Uterus (tissue), 4 donors: ENCODE data around the gene ST6GALNAC3. TPM values are rescaled to one million over a fixed set of nuclear protein-coding genes. Genes with fewer than 3 reads are reported as not detected.

Experiments
- DNase-seq, 2 donors: peaks; one replicate each; pipeline ENCODE4 v3.0.0-alpha.2; 2019 to 2020
- H3K27ac ChIP-seq, 2 donors: fragments of 200-600 bp; sonication (generic); 1 replicate in 1 of 2; 2 replicates in 1 of 2; pipeline ENCODE4 v1.5.1; 2016 to 2018
- H3K27me3 ChIP-seq, 2 donors: fragments of 200-600 bp; sonication (generic); one replicate each; pipeline ENCODE4 v1.5.1; 2018 to 2019; ENCODE audit warnings: control low read depth in 1 of 2
- H3K36me3 ChIP-seq, 2 donors: fragments of 200-600 bp; sonication (generic); one replicate each; pipeline ENCODE4 v1.5.1; 2019; ENCODE audit warnings: control low read depth in 1 of 2
- H3K4me1 ChIP-seq, 2 donors: fragments of 200-600 bp; sonication (generic); one replicate each; pipeline ENCODE4 v1.5.1; 2018 to 2019; ENCODE audit warnings: control low read depth in 1 of 2
- H3K4me3 ChIP-seq, 2 donors: fragments of 200-600 bp; sonication (generic); 1 replicate in 1 of 2; 2 replicates in 1 of 2; pipeline ENCODE4 v1.5.1; 2018 to 2019; ENCODE audit warnings: mild to moderate bottlenecking in 1 of 2
- H3K9me3 ChIP-seq, 2 donors: fragments of 200-600 bp; sonication (generic); one replicate each; pipeline ENCODE4 v1.5.1; 2019; ENCODE audit warnings: control low read depth in 1 of 2
- POLR2A ChIP-seq, 2 donors: fragments of 450-650 bp; IDR thresholded peaks; one replicate each; pipeline ENCODE4 v1.6.1; 2016; ENCODE audit warnings: antibody characterized with exemption in 2 of 2, mild to moderate bottlenecking in 1 of 2, moderate library complexity in 1 of 2
- intact Hi-C: fragments of 100-400 bp; cut with DNase I; formaldehyde crosslinking; loops from one replicate; pipeline ENCODE4 v1.15.1; 2023; ENCODE audit warnings: low total_unique reads
- total RNA-seq, 4 donors: library from RNA; depleted of rRNA in 3 of 4; stranded (reverse); fragments of >200 nt in 3 of 4; gene quantifications; one replicate each; pipeline versions ENCODE4 v1.1.0 to v1.2.4, GENCODE V29; 2014 to 2023
- TF ChIP-seq, protein P1 (sequence below), 4 experiments: fragments of 200-600 bp in 2 of 4; fragments of 450-650 bp in 2 of 4; sonication (generic) in 2 of 4; IDR thresholded peaks; one replicate each; pipeline ENCODE4 v1.5.1; 2016 to 2019; ENCODE audit warnings: antibody characterized with exemption in 4 of 4, mild to moderate bottlenecking in 2 of 4, moderate library complexity in 1 of 4
- donor health status: DM: yes; HTN: yes; CAD: no.

ST6GALNAC3 gene
- total RNA-seq, 4 donors from 2014 or later, result 6.7 to 43.4 (median 21.1) TPM

DNA sequence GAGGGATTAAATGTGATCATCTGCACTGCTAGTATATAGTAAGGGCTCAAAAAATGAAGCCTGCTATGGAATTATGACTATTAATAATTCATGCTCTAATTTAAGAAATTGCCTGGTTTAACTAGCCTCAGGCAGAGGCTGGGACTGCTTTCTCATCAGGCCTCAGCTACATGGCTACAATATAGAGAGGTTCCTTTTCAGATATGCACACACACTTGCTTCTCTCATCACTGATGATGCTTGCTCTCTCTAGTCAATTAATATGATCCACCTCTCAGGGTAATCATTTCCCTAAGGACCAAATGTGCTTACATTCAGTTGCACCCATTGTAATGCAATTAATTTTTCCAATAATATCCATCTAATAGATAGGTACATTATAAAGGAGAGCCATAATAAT, 467.8 kb downstream of the ST6GALNAC3 start:
- Histone ChIP-seq H3K27me3 (no peaks in the 10 kb centered on the region), H3K9me3 (no peaks in the 10 kb centered on the region), H3K4me3 (no peak overlapping the region), H3K4me1 (no peaks in the 10 kb centered on the region), H3K27ac (no peak overlapping the region), H3K36me3 (no peaks in the 10 kb centered on the region)
- intact Hi-C loops, result no loop called here
- DNase-seq, result no peak
- TF ChIP-seq, protein P1, sequence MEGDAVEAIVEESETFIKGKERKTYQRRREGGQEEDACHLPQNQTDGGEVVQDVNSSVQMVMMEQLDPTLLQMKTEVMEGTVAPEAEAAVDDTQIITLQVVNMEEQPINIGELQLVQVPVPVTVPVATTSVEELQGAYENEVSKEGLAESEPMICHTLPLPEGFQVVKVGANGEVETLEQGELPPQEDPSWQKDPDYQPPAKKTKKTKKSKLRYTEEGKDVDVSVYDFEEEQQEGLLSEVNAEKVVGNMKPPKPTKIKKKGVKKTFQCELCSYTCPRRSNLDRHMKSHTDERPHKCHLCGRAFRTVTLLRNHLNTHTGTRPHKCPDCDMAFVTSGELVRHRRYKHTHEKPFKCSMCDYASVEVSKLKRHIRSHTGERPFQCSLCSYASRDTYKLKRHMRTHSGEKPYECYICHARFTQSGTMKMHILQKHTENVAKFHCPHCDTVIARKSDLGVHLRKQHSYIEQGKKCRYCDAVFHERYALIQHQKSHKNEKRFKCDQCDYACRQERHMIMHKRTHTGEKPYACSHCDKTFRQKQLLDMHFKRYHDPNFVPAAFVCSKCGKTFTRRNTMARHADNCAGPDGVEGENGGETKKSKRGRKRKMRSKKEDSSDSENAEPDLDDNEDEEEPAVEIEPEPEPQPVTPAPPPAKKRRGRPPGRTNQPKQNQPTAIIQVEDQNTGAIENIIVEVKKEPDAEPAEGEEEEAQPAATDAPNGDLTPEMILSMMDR (IDR thresholded peaks at IDR 0.05), result no peak
- TF ChIP-seq POLR2A (IDR thresholded peaks at IDR 0.05), result no peak

DNA sequence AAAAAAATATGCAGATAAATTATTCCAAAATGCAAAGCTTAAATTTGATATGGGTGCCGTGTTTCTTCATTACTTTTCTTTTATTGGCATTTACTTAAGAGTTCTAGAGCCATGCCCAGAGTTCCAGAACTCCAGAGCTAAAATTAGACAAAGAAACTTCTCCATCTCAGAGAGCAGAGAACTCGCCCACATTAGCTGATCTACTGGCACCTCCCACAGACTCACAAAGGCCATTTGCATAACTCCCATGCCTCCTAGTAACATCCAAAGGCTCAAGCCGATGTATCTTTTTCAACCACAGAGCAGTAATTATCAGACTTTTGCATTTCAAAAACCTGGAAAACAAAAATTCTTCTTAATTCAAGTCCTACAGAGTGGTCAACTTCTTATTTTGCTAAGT, 468.9 kb downstream of the ST6GALNAC3 start:
- Histone ChIP-seq H3K27me3 (no peaks in the 10 kb centered on the region), H3K9me3 (no peaks in the 10 kb centered on the region), H3K4me3 (no peak overlapping the region), H3K36me3 (no peaks in the 10 kb centered on the region), H3K4me1 (no peaks in the 10 kb centered on the region), H3K27ac (no peak overlapping the region)
- intact Hi-C loops, result no loop called here
- DNase-seq, result no peak
- TF ChIP-seq, protein P1 (IDR thresholded peaks at IDR 0.05), result no peak
- TF ChIP-seq POLR2A (IDR thresholded peaks at IDR 0.05), result no peak

DNA sequence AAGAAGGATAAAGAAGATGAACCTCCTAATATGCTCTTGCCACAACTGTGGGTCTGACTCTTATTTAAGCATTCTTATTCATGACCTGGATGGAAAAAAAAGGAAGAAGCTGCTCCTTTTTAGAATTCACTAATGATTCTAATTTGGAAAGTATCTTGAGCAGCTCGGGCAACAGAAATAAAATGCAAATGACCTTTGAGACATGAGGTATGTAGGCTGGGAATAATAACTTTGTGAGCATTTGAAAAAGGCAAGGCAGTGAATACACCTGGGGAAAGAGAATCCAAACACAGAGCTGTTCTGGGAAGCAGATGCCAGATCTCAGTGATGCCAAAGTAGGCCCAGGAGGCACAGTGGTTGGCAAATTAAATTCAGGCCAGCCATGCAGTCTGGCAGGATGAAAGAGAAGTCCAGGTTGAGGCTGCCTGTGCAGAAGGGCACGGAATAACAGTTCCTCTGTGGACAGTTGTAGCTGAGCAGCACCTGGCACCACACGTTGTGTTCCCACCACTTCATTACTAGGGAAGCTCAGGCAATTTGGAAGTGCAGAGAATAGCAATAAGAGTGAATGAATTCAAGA, 471.9 kb downstream of the ST6GALNAC3 start:
- TF ChIP-seq POLR2A (IDR thresholded peaks at IDR 0.05), result no peak
- intact Hi-C loops, result no loop called here
- no peaks in the 10 kb centered on the region for H3K9me3 ChIP-seq
- no peak overlapping the region for H3K27ac ChIP-seq
- no peak for DNase-seq
- no peaks in the 10 kb centered on the region for H3K27me3 ChIP-seq
- no peaks in the 10 kb centered on the region for H3K36me3 ChIP-seq
- no peak overlapping the region for H3K4me3 ChIP-seq
- H3K4me1 ChIP-seq, result no peaks in the 10 kb centered on the region

DNA sequence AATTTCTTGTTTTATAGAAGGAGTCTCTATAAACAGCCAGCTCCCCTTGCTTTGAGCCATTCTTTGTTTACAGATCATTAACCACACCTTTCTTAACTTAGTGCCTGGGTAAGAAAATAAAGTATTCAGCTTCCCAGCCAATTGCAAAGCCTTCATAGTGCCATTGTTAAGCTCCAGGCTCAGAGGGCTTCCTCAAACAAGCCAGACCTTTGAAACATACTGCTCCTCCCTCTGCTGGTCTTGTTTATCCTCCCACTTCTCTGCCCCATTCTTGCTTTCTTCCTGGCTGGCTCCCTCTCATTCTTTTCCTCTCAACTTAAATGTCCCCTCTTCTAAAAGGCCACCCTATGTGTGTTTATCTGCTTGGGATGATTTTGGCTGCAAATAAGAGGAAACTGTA, 473.4 kb downstream of the ST6GALNAC3 start:
- intact Hi-C loops, result no loop called here
- H3K9me3 ChIP-seq, result no peaks in the 10 kb centered on the region
- no peaks in the 10 kb centered on the region for H3K4me1 ChIP-seq
- H3K27ac ChIP-seq, result no peak overlapping the region
- no peak for DNase-seq
- H3K27me3 ChIP-seq, result no peaks in the 10 kb centered on the region
- no peak for TF ChIP-seq POLR2A (IDR thresholded peaks at IDR 0.05)
- TF ChIP-seq, protein P1 (IDR thresholded peaks at IDR 0.05), result no peak
- no peaks in the 10 kb centered on the region for H3K36me3 ChIP-seq
- H3K4me3 ChIP-seq, result no peak overlapping the region

DNA sequence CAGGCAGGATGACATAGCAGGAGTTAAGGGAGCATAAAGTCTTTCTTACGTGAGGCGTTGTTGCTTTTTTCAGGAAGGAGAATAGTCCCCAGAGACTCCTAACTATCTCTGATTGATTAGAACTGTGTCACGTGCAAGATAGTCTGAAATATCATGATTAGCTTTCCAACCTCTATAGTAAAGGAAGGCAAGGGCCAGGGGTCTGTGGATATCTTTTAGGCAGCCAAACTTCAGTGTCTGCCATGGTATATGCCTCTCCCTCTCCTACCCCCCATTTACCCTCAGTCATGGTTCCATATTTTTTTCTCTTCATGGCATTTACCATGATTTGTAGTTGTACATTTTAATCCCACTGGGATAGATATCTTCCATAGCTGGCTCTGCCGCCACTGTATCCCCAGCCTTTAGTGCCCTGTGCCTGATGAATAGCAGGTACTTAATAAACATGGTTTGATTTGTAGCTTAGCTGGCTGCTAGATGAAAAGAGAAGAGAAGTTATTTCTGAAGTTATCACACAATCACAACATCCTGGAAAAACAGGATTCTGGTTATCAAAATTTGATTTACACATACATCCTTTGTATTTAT, 474.1 kb downstream of the ST6GALNAC3 start:
- Histone ChIP-seq H3K4me1 (no peaks in the 10 kb centered on the region), H3K27me3 (no peaks in the 10 kb centered on the region), H3K4me3 (no peak overlapping the region), H3K27ac (no peak overlapping the region), H3K36me3 (no peaks in the 10 kb centered on the region), H3K9me3 (no peaks in the 10 kb centered on the region)
- no peak for TF ChIP-seq POLR2A (IDR thresholded peaks at IDR 0.05)
- TF ChIP-seq, protein P1 (IDR thresholded peaks at IDR 0.05), result no peak
- intact Hi-C loops, result no loop called here
- DNase-seq, result no peak
